ENCODE results near the gene PDGFRB. TPM values are rescaled to one million over a fixed set of nuclear protein-coding genes. Genes with fewer than 3 reads are reported as not detected.

Gene PDGFRB
- total RNA-seq, 2 experiments from 2014 or later, result 0.58 to 0.74 TPM

DNA sequence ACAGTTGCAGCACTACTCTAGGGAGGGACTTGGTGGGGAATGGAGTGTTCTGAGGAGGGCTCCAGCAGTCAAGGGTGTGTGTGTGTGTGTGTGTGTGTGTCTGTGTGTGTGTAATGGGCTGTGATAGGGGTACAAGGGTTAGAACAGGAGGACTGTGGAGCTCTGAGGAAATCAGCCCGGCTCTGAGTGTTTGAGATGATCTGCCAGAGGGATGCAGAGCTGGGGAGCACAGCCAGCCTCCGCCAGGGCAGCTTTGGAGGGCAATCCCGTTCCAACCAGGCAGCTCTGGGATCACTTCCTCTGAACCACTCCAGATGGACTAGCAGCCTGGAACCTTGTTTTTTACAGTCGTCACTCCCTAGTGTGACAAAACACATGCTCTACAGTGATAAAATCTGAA lies 31.3 kb upstream of the PDGFRB start:
- H3K27ac Mint-ChIP-seq, result no peak overlapping the region
- intact Hi-C loops (cut with micrococcal nuclease), result no loop called here
- ATAC-seq (no peak), DNase-seq (no peak)
- H3K36me3 Mint-ChIP-seq (ENCODE audit: low read depth), result no peaks in the 10 kb centered on the region
- no peak for TF ChIP-seq CTCF (IDR thresholded peaks at IDR 0.05)
- ChIA-PET CTCF (no interaction called here), POLR2A (no interaction called here)
- peaks cover 18% of the 10 kb centered on the region for H3K27me3 Mint-ChIP-seq
- no peak overlapping the region for H3K4me3 Mint-ChIP-seq
- H3K9me3 Mint-ChIP-seq, result no peaks in the 10 kb centered on the region
- H3K4me1 Mint-ChIP-seq (ENCODE audit: low read depth), result peaks cover 2% of the 10 kb centered on the region

DNA sequence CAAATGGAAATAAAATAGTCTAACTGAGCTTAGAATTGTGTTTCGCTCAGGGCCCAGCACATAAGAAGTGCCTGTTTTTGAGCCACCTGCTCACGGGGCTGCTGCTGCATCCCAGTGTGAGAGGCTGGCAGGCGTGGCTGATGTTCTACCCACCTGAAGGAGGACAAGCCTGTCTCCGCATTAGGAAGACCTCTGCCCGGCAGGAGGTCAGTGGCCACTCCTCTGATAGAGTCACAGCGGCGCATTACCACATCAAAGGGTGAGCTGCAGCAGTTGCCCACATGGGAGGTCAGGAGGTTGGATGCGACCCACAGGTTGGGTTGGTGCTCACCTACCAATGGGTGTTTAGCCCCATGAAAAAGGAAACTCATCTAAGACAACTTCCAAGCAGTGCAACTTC lies 30.5 kb upstream of the PDGFRB start:
- Mint-ChIP-seq H3K27me3 (peaks cover 18% of the 10 kb centered on the region), H3K4me1 (ENCODE audit: low read depth) (peaks cover 2% of the 10 kb centered on the region), H3K36me3 (ENCODE audit: low read depth) (no peaks in the 10 kb centered on the region), H3K4me3 (no peak overlapping the region), H3K27ac (no peak overlapping the region), H3K9me3 (no peaks in the 10 kb centered on the region)
- DNase-seq (no peak), ATAC-seq (no peak)
- CTCF ChIA-PET, result no interaction called here
- POLR2A ChIA-PET, result no interaction called here
- intact Hi-C loops (cut with micrococcal nuclease), result no loop called here
- no peak for TF ChIP-seq CTCF (IDR thresholded peaks at IDR 0.05)

- no peak overlapping the region for H3K27ac Mint-ChIP-seq
Observed at GRCh38 chr5:150184990-150185912, 29.6 kb upstream of the PDGFRB start.

GRCh38 chr5:150184006-150184405 lies 28.4 kb upstream of the PDGFRB start:
- TF ChIP-seq CTCF (IDR thresholded peaks at IDR 0.05), result no peak
- DNase-seq (no peak), ATAC-seq (no peak)
- no peaks in the 10 kb centered on the region for H3K9me3 Mint-ChIP-seq
- H3K27ac Mint-ChIP-seq, result no peak overlapping the region
- peaks cover 3% of the 10 kb centered on the region for H3K27me3 Mint-ChIP-seq
- no peaks in the 10 kb centered on the region for H3K4me1 Mint-ChIP-seq (ENCODE audit: low read depth)
- no peak overlapping the region for H3K4me3 Mint-ChIP-seq
- no peaks in the 10 kb centered on the region for H3K36me3 Mint-ChIP-seq (ENCODE audit: low read depth)
- intact Hi-C loops (cut with micrococcal nuclease), result no loop called here
- POLR2A ChIA-PET, result no interaction called here
- CTCF ChIA-PET, result no interaction called here

More at GRCh38 chr5:150184990-150185912, 29.6 kb upstream of the PDGFRB start:
- no peak for DNase-seq
- ChIA-PET POLR2A (interaction anchor here (1.0 kb wide), 1 partner anchor 10 kb away, joined by 3 read pairs; no protein-coding TSS in a partner anchor), CTCF (no interaction called here)
- Mint-ChIP-seq H3K4me1 (ENCODE audit: low read depth) (peaks cover 2% of the 10 kb centered on the region), H3K9me3 (no peaks in the 10 kb centered on the region), H3K27me3 (peaks cover 12% of the 10 kb centered on the region), H3K36me3 (ENCODE audit: low read depth) (no peaks in the 10 kb centered on the region), H3K4me3 (no peak overlapping the region)
- intact Hi-C loops (cut with micrococcal nuclease), result no loop called here
- TF ChIP-seq CTCF (IDR thresholded peaks at IDR 0.05), result no peak
- ATAC-seq, result no peak

- peaks cover 3% of the 10 kb centered on the region for H3K27me3 Mint-ChIP-seq
- H3K36me3 Mint-ChIP-seq (ENCODE audit: low read depth), result no peaks in the 10 kb centered on the region
- intact Hi-C loops (cut with micrococcal nuclease), result no loop called here
- ATAC-seq (no peak), DNase-seq (no peak)
- H3K27ac Mint-ChIP-seq, result no peak overlapping the region
- no peaks in the 10 kb centered on the region for H3K4me1 Mint-ChIP-seq (ENCODE audit: low read depth)
- no peaks in the 10 kb centered on the region for H3K9me3 Mint-ChIP-seq
- H3K4me3 Mint-ChIP-seq, result no peak overlapping the region
- TF ChIP-seq CTCF (IDR thresholded peaks at IDR 0.05), result no peak
- POLR2A ChIA-PET, result no interaction called here
- CTCF ChIA-PET, result no interaction called here
Observed at GRCh38 chr5:150183436-150183835, 27.8 kb upstream of the PDGFRB start.

Data from activated CD8-positive, alpha-beta T cell treated with anti-CD3 and anti-CD28 coated beads for 36 hours (primary cell).